Mesothelial cell of epicardium (in vitro differentiated cells): ENCODE measurements around the gene DNAJC8. TPM values are rescaled to one million over a fixed set of nuclear protein-coding genes. Genes with fewer than 3 reads are reported as not detected.

Source experiments
- DNase-seq, 2 experiments: peaks; one replicate each; pipeline ENCODE4 v3.0.0; 2021; ENCODE audit warnings: low spot score in 2 of 2; ENCODE audit not compliant: unreplicated experiment in 2 of 2
- H3K27ac Mint-ChIP-seq: 2 replicates; pipeline ENCODE4 v1.8.0; 2021; ENCODE audit warnings: mixed read lengths
- H3K27me3 Mint-ChIP-seq: 2 replicates; pipeline ENCODE4 v1.8.0; 2021; ENCODE audit warnings: low read depth, mixed read lengths
- H3K36me3 Mint-ChIP-seq: 2 replicates; pipeline ENCODE4 v1.8.0; 2021; ENCODE audit warnings: mixed read lengths
- H3K4me1 Mint-ChIP-seq: 2 replicates; pipeline ENCODE4 v1.8.0; 2021; ENCODE audit warnings: mixed read lengths
- H3K4me3 Mint-ChIP-seq: 2 replicates; pipeline ENCODE4 v1.8.0; 2021; ENCODE audit warnings: mild to moderate bottlenecking, moderate library complexity, mixed read lengths
- H3K9me3 Mint-ChIP-seq: 2 replicates; pipeline ENCODE4 v1.8.0; 2021; ENCODE audit warnings: mixed read lengths
- total RNA-seq: library from RNA; stranded (reverse); gene quantifications from 3 replicates; pipeline ENCODE4 v1.2.1, GENCODE V29; 2021
- TF ChIP-seq, protein P1 (sequence below): fragments of 200-600 bp; sonication (generic); IDR thresholded peaks from one replicate; pipeline ENCODE4 v1.5.0; 2021; ENCODE audit warnings: antibody characterized with exemption; ENCODE audit not compliant: unreplicated experiment

Gene DNAJC8
- total RNA-seq, 1 donor from 2014 or later, result 79.7 TPM

DNA sequence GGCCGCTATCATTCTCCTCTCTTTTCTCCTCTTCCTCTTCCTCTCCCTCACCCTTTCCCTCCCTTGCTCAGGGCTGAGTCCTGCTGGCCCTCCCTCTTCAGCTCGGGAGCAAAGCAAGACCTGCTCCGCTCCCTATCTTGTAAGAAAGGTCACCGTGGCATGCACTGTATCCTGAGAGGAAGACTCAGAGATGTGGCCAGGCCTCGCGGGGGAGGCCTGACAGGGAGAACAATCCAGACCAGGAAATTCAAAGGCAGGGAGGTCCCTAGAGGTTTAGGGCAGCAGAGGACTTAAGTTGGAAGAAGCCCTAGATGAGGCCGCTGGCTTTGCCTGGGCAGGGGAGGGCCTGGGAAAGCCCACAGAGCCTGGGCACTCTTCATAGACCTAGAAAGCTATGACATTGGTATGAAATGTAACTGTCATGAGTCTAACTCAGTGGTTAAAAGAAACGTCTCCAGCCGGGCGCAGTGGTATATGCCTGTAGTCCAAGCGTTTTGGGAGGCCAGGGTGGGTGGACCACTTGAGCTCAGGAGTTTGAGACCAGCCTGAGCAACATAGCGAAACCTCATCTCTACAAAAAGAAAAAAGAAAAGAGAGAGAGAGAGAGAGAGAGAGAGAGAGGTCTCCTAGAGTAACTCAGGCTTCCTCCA lies 41.7 kb downstream of the DNAJC8 start:
- Mint-ChIP-seq H3K4me3 (no peak overlapping the region), H3K27ac (no peak overlapping the region), H3K4me1 (peaks cover 2% of the 10 kb centered on the region), H3K27me3 (no peaks in the 10 kb centered on the region), H3K36me3 (no peaks in the 10 kb centered on the region), H3K9me3 (no peaks in the 10 kb centered on the region)
- no peak for DNase-seq
- TF ChIP-seq, protein P1, sequence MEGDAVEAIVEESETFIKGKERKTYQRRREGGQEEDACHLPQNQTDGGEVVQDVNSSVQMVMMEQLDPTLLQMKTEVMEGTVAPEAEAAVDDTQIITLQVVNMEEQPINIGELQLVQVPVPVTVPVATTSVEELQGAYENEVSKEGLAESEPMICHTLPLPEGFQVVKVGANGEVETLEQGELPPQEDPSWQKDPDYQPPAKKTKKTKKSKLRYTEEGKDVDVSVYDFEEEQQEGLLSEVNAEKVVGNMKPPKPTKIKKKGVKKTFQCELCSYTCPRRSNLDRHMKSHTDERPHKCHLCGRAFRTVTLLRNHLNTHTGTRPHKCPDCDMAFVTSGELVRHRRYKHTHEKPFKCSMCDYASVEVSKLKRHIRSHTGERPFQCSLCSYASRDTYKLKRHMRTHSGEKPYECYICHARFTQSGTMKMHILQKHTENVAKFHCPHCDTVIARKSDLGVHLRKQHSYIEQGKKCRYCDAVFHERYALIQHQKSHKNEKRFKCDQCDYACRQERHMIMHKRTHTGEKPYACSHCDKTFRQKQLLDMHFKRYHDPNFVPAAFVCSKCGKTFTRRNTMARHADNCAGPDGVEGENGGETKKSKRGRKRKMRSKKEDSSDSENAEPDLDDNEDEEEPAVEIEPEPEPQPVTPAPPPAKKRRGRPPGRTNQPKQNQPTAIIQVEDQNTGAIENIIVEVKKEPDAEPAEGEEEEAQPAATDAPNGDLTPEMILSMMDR, result no peak

DNA sequence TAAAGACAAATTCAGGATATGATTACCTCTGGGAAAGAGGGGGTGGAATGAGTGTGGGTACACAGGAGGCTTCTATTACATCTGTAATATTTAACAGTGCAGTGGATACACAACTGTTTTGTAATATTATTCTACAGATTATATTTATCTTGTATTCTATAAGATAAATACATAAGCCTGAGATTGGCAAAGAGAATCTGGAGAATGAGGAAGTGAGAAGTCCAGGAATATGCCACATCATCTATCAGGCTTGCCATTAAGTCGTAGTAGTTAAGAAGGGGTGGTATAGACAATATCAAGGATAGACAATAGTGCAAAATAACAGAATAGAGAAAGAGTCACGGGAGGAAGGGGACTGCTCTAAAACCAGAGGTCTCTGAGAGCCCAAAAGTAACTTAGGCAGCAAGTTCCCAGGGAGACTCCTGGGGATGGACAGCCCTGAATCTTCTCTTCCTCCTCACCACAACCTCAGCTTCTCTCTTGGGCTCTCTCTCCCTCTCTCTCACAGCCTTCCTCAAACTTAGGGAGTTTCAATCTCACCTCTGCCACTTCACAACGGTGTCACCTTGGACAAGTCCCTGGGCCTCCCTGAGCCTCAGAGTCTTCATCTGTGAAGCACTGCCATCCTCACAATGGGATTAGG lies 42.4 kb downstream of the DNAJC8 start:
- Mint-ChIP-seq H3K4me3 (no peak overlapping the region), H3K9me3 (no peaks in the 10 kb centered on the region), H3K36me3 (no peaks in the 10 kb centered on the region), H3K27ac (no peak overlapping the region), H3K27me3 (no peaks in the 10 kb centered on the region), H3K4me1 (peaks cover 2% of the 10 kb centered on the region)
- DNase-seq, result no peak
- TF ChIP-seq, protein P1, result no peak

DNA sequence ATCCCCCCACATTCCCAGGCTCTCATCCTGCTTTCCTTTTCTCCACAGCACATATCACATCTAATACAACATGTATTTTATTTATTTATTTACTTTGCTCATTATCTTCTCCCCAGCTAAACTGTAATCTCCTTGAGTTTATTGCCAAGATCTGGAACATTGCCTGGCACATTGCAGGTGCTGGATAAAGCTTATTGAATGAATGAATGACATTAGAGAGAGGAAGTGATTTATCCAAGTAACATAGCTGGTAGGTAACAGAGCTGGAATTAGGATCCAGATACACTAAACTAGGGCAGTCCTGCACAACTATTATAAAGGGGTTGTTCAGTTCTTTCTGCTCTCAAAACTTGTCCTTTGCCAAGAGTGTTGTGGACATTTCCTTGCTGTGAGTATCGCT lies 47.8 kb downstream of the DNAJC8 start:
- H3K27ac Mint-ChIP-seq, result no peak overlapping the region
- no peak overlapping the region for H3K4me3 Mint-ChIP-seq
- H3K4me1 Mint-ChIP-seq, result no peaks in the 10 kb centered on the region
- no peaks in the 10 kb centered on the region for H3K36me3 Mint-ChIP-seq
- no peaks in the 10 kb centered on the region for H3K27me3 Mint-ChIP-seq
- TF ChIP-seq, protein P1, result no peak
- H3K9me3 Mint-ChIP-seq, result no peaks in the 10 kb centered on the region
- DNase-seq, result no peak

DNA sequence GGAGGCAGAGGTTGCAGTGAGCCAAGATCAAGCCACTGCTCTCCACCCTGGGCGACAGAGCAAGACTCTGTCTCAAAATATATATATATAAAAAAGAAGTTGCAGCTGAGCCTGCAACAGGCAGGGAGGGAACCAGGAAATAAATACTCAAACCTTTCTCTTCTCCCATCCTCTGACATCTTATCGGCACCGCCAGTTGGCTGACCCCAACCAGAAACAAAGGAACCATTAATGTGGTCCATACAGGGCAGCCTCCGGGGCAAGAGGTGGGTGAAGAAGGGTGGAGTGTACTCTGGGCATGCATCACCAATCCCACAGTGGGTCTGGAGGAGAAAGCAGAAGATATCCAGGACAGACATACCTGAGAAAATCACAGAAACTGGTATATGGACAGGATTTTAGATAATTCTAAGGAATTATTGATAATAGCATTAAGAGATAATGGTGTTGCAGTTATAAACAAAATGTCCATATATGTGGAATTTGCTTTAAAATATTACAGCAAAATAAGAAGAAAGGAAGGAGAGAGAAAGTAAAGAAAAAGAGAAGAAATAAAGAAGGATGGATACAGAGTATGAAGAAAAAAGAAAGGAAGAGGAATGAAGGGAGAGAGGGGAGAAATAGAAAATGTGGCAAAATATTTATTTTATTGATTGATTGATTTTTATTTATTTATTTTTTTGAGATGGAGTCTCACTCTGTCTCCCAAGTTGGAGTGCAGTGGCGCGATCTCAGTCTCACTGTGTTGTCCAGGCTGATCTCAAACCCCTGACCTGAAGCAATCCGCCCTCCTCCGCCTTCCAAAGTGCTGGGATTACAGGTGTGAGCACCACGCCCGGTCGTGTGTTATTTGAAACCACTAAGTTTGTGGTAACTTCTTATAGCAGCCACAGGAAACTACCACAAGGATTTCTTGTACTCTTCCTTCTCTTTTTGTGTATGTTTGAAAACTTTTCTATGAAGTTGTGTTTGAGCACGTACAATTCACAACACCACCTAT lies 52.2 kb downstream of the DNAJC8 start:
- TF ChIP-seq, protein P1, result no peak

DNA sequence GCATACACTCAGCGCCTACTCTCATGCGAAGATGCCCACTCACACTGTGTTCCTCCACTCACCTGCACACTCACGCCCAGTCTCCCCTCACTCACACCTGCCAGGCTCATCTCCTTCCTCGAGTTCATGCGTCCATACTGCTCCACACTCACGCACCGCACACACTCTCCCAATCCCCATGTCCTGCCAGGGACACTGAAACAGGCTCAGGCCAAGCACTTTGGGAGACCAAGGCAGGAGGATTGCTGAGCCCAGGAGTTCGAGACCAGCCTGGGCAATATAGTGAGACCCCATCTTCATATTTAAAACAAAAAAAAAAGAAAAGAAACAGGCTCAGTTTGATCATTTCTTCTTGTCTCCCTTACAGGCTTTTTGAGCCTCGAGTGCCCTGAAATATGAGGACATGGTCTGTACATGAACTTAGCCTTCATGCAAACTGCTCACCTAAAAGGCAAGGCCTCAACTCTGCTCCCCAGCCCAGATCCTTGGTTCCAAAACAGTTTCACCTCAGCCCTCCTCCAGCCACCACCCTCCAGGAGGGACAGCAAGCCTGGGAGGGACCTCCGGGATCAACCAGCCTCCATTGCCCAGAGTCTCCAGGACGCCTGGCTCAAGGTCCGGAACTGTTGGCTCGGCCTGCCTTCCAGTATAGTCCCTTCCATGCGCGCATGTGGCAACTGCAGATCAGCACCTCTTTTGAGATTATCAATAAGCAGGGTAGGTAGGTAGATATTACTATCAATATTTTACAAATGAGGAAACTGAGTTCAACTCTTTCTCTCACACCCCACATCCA lies 53.9 kb downstream of the DNAJC8 start:
- Mint-ChIP-seq H3K27me3 (no peaks in the 10 kb centered on the region), H3K9me3 (no peaks in the 10 kb centered on the region), H3K27ac (no peak overlapping the region), H3K4me1 (peaks cover 1% of the 10 kb centered on the region), H3K4me3 (no peak overlapping the region), H3K36me3 (no peaks in the 10 kb centered on the region)
- TF ChIP-seq, protein P1, result no peak
- DNase-seq, result no peak

More for the DNA sequence above, 52.2 kb downstream of the DNAJC8 start:
- no peaks in the 10 kb centered on the region for H3K27me3 Mint-ChIP-seq
- no peak overlapping the region for H3K4me3 Mint-ChIP-seq
- H3K9me3 Mint-ChIP-seq, result no peaks in the 10 kb centered on the region
- no peak overlapping the region for H3K27ac Mint-ChIP-seq
- H3K36me3 Mint-ChIP-seq, result no peaks in the 10 kb centered on the region
- H3K4me1 Mint-ChIP-seq, result no peaks in the 10 kb centered on the region
- DNase-seq, result no peak
